ENCODE measurements around the gene MGLL. TPM values are rescaled to one million over a fixed set of nuclear protein-coding genes. Genes with fewer than 3 reads are reported as not detected.

Gene MGLL
- total and polyA plus RNA-seq, 4 donors: 67.0 to 182 (median 78.2) TPM

GRCh38 chr3:127754411-127755304 is 67.7 kb downstream of the MGLL start:
- H3K9ac ChIP-seq (ENCODE audit: insufficient read depth in 1 of 2, low read length in 2 of 2): no peak overlapping the region
- H3K36me3 ChIP-seq (ENCODE audit: control insufficient read depth in 4 of 4, insufficient read depth in 4 of 4, low read length in 4 of 4): no peaks in the 10 kb centered on the region
- no peak for TF ChIP-seq CTCF (IDR thresholded peaks at IDR 0.05; ENCODE audit: control extremely low read depth, extremely low read depth)
- H3K27ac ChIP-seq (ENCODE audit: low read depth in 1 of 2, low read length in 1 of 2): no peak overlapping the region
- H3K9me3 ChIP-seq (ENCODE audit: control insufficient read depth in 4 of 4, insufficient read depth in 3 of 4, low read length in 3 of 4): no peaks in the 10 kb centered on the region
- H3K27me3 ChIP-seq (ENCODE audit: control insufficient read depth in 3 of 3, insufficient read depth in 3 of 3, low read length in 2 of 3): no peaks in the 10 kb centered on the region
- no peak for DNase-seq
- no peak overlapping the region for H3K4me3 ChIP-seq
- no peak for ATAC-seq (ENCODE audit: insufficient read depth, low FRiP score)
- WGBS, 2 donors: 66 to 72% methylated on average over 34 of the region's 34 CpGs
- H3K4me1 ChIP-seq (ENCODE audit: control insufficient read depth in 5 of 5, insufficient read depth in 5 of 5, low read length in 5 of 5): no peaks in the 10 kb centered on the region

- no peak overlapping the region for H3K27ac ChIP-seq (ENCODE audit: low read depth in 1 of 2, low read length in 1 of 2)
- no peaks in the 10 kb centered on the region for H3K36me3 ChIP-seq (ENCODE audit: control insufficient read depth in 4 of 4, insufficient read depth in 4 of 4, low read length in 4 of 4)
- no peak overlapping the region for H3K4me3 ChIP-seq
- H3K9ac ChIP-seq (ENCODE audit: insufficient read depth in 1 of 2, low read length in 2 of 2): no peak overlapping the region
- ATAC-seq (ENCODE audit: insufficient read depth, low FRiP score) (peak; percentile 20), DNase-seq (no peak)
- 71 to 76% methylated on average over 8 of the region's 8 CpGs for WGBS, 2 donors
- H3K4me1 ChIP-seq (ENCODE audit: control insufficient read depth in 5 of 5, insufficient read depth in 5 of 5, low read length in 5 of 5): peaks cover 0 to under 1% (median 0%) of the 10 kb centered on the region in 5 donors
- TF ChIP-seq CTCF (IDR thresholded peaks at IDR 0.05; ENCODE audit: control extremely low read depth, extremely low read depth): no peak
- no peaks in the 10 kb centered on the region for H3K9me3 ChIP-seq (ENCODE audit: control insufficient read depth in 4 of 4, insufficient read depth in 3 of 4, low read length in 3 of 4)
- no peaks in the 10 kb centered on the region for H3K27me3 ChIP-seq (ENCODE audit: control insufficient read depth in 3 of 3, insufficient read depth in 3 of 3, low read length in 2 of 3)
Observed at GRCh38 chr3:127753898-127754410, 68.4 kb downstream of the MGLL start.

GRCh38 chr3:127753338-127753737 is 69.0 kb downstream of the MGLL start:
- TF ChIP-seq CTCF (IDR thresholded peaks at IDR 0.05; ENCODE audit: control extremely low read depth, extremely low read depth): no peak
- H3K9ac ChIP-seq (ENCODE audit: insufficient read depth in 1 of 2, low read length in 2 of 2): no peak overlapping the region
- no peak for ATAC-seq (ENCODE audit: insufficient read depth, low FRiP score)
- DNase-seq: no peak
- WGBS, 2 donors: 89 to 95% methylated on average over 7 of the region's 7 CpGs
- H3K4me3 ChIP-seq: no peak overlapping the region
- H3K9me3 ChIP-seq (ENCODE audit: control insufficient read depth in 4 of 4, insufficient read depth in 3 of 4, low read length in 3 of 4): no peaks in the 10 kb centered on the region
- peaks cover 0 to 5% (median under 1%) of the 10 kb centered on the region in 5 donors for H3K4me1 ChIP-seq (ENCODE audit: control insufficient read depth in 5 of 5, insufficient read depth in 5 of 5, low read length in 5 of 5)
- H3K36me3 ChIP-seq (ENCODE audit: control insufficient read depth in 4 of 4, insufficient read depth in 4 of 4, low read length in 4 of 4): no peaks in the 10 kb centered on the region
- peak overlapping the region in 1 of 2 donors; percentile 5 for H3K27ac ChIP-seq (ENCODE audit: low read depth in 1 of 2, low read length in 1 of 2)
- H3K27me3 ChIP-seq (ENCODE audit: control insufficient read depth in 3 of 3, insufficient read depth in 3 of 3, low read length in 2 of 3): no peaks in the 10 kb centered on the region

All from lung (tissue), 12 donors.